K562 (cell line): Measurements from ENCODE around the gene TSPYL4. TPM values are rescaled to one million over a fixed set of nuclear protein-coding genes. Genes with fewer than 3 reads are reported as not detected.

Source experiments
- ATF3 ChIP-seq, 2 experiments: fragments of 450-650 bp in 1 of 2; sonication (generic) in 1 of 2; formaldehyde crosslinking in 1 of 2; IDR thresholded peaks in 1 of 2; conservative IDR thresholded peaks in 1 of 2; 2 replicates each; pipeline versions ENCODE4 v1.6.1 to v1.8.1; 2016 to 2023; ENCODE audit warnings: mild to moderate bottlenecking in 2 of 2, moderate library complexity in 2 of 2, inconsistent platforms in 1 of 2, missing genetic modification reagents in 1 of 2
- CREM ChIP-seq: IDR thresholded peaks from 2 replicates; pipeline ENCODE4 v1.6.1; 2014; ENCODE audit warnings: antibody characterized with exemption, low read depth
- DPF2 ChIP-seq: fragments of 450-650 bp; IDR thresholded peaks from 2 replicates; pipeline ENCODE4 v1.6.1; 2016
- ELK1 ChIP-seq: sonication (generic); formaldehyde crosslinking; IDR thresholded peaks from 2 replicates; pipeline ENCODE4 v1.8.1; 2022; ENCODE audit warnings: missing genetic modification reagents
- ETV5 ChIP-seq: sonication (generic); formaldehyde crosslinking; IDR thresholded peaks from 2 replicates; pipeline ENCODE4 v1.4.0; 2020; ENCODE audit warnings: low read depth, mild to moderate bottlenecking, missing genetic modification reagents
- JUN ChIP-seq, 2 experiments: sonication (generic) in 1 of 2; formaldehyde crosslinking in 1 of 2; IDR thresholded peaks; 2 replicates each; pipeline versions ENCODE4 v1.6.1 to v1.8.0; 2012 to 2022; ENCODE audit warnings: borderline replicate concordance in 2 of 2, mild to moderate bottlenecking in 2 of 2, improper control_type of control experiment in 1 of 2, low read depth in 1 of 2, low read length in 1 of 2, missing genetic modification reagents in 1 of 2
- JUND ChIP-seq, 2 experiments: IDR thresholded peaks; 2 replicates in 1 of 2; 3 replicates in 1 of 2; pipeline ENCODE4 v1.6.1; 2011; ENCODE audit warnings: borderline replicate concordance in 2 of 2, low read depth in 2 of 2, low read length in 2 of 2, improper control_type of control experiment in 1 of 2, missing biosample characterization in 1 of 2, missing genetic modification characterization in 1 of 2, missing genetic modification reagents in 1 of 2
- MEF2A ChIP-seq: IDR thresholded peaks from 2 replicates; pipeline ENCODE4 v1.6.1; 2011; ENCODE audit warnings: low read depth, mild to moderate bottlenecking, low read length, moderate library complexity; ENCODE audit not compliant: control insufficient read depth
- MEF2D ChIP-seq: conservative IDR thresholded peaks from 2 replicates; pipeline ENCODE4 v1.6.1; 2016; ENCODE audit warnings: low read depth, missing genetic modification characterization, missing compliant biosample characterization
- RFX5 ChIP-seq: IDR thresholded peaks from 2 replicates; pipeline ENCODE4 v1.6.1; 2011; ENCODE audit warnings: low read depth, mild to moderate bottlenecking, improper control_type of control experiment, low read length
- SMARCA4 ChIP-seq: fragments of 450-650 bp; IDR thresholded peaks from 2 replicates; pipeline ENCODE4 v1.6.1; 2016
- THRAP3 ChIP-seq: fragments of 450-650 bp; IDR thresholded peaks from 2 replicates; pipeline ENCODE4 v1.6.1; 2016; ENCODE audit warnings: mild to moderate bottlenecking, inconsistent platforms, borderline replicate concordance
- TSC22D4 ChIP-seq: fragments of 450-650 bp; IDR thresholded peaks from 2 replicates; pipeline ENCODE4 v1.6.1; 2016; ENCODE audit warnings: missing genetic modification characterization, missing biosample characterization, control low read depth
- ZBTB40 ChIP-seq, 2 experiments: fragments of 450-650 bp in 1 of 2; sonication (generic) in 1 of 2; formaldehyde crosslinking in 1 of 2; IDR thresholded peaks; 2 replicates each; pipeline versions ENCODE4 v1.7.1 to v1.9.0; 2016 to 2022; ENCODE audit warnings: inconsistent platforms in 1 of 2, mild to moderate bottlenecking in 1 of 2, missing genetic modification reagents in 1 of 2
- ZNF57 ChIP-seq: fragments of 450-650 bp; formaldehyde crosslinking; IDR thresholded peaks from 2 replicates; pipeline ENCODE4 v1.4.0; 2020; ENCODE audit warnings: mild to moderate bottlenecking, moderate library complexity
- ZNF707 ChIP-seq: fragments of 250-450 bp; sonication (Bioruptor Pico); conservative IDR thresholded peaks from 2 replicates; pipeline ENCODE4 v1.8.0; 2022; ENCODE audit warnings: inconsistent platforms, mild to moderate bottlenecking, moderate library complexity
- polyA plus RNA-seq, 8 experiments: library from polyadenylated mRNA; depleted of rRNA in 4 of 8; stranded (reverse) in 5 of 8; unstranded in 3 of 8; fragments of >200 nt; fragmentation: Nextera tagmentation in 2 of 8; fragmentation: Illumina TruSeq in 1 of 8; extraction: Ambion mirVana in 2 of 8; extraction: Trizol in 1 of 8; gene quantifications; 2 replicates each; pipeline versions ENCODE4 v1.2.1 to v1.2.3, GENCODE V29; 2011 to 2014; ENCODE audit warnings: inconsistent platforms in 1 of 8, missing spikeins in 1 of 8
- total RNA-seq, 7 experiments: library from RNA; depleted of rRNA in 6 of 7; stranded (reverse); fragments of >200 nt in 6 of 7; fragmentation: Illumina TruSeq in 2 of 7; extraction: Trizol in 2 of 7; gene quantifications; 2 replicates each; pipeline versions ENCODE4 v1.2.1 to v1.2.3, GENCODE V29; 2011 to 2021; ENCODE audit warnings: low replicate concordance in 1 of 7

TSPYL4 gene
- total and polyA plus RNA-seq, 9 of the 15 experiments (the other 6 are each of a cell fraction or from before 2014, with no cell fraction given): 0.69 to 18.0 (median 9.1) TPM

- TF ChIP-seq ZBTB40 (IDR thresholded peaks at IDR 0.05) (peak; percentile 79), ZBTB40 (CRISPR knock-in tag; IDR thresholded peaks at IDR 0.05) (no peak), JUN (IDR thresholded peaks at IDR 0.05; ENCODE audit: borderline replicate concordance, low read depth, low read length) (0 out of 2 replicates have a peak, but pooled peaks have one; percentile 21), JUN (CRISPR knock-in tag; IDR thresholded peaks at IDR 0.05; ENCODE audit: borderline replicate concordance) (no peak), DPF2 (peak; percentile 59; the same call in 1 of the 2 replicates), ETV5 (CRISPR knock-in tag) (no peak), JUND (IDR thresholded peaks at IDR 0.05; ENCODE audit: borderline replicate concordance, low read depth, low read length) (peak; percentile 82), JUND (tag; IDR thresholded peaks at IDR 0.05; ENCODE audit: borderline replicate concordance, low read depth, low read length) (peak; percentile 68; the same call in 1 of the 3 replicates), CREM (peak; percentile 65), SMARCA4 (peak; percentile 54; the same call in 1 of the 2 replicates), ZNF57 (CRISPR knock-in tag) (no peak), RFX5 (no peak), TSC22D4 (no peak), MEF2D (tag) (peak; percentile 83), ATF3 (IDR thresholded peaks at IDR 0.05) (peak; percentile 28; the same call in 1 of the 2 replicates), ATF3 (CRISPR knock-in tag; conservative IDR thresholded peaks at IDR 0.05) (no peak), ZNF707 (CRISPR knock-in tag) (no peak), MEF2A (peak; percentile 88), THRAP3 (no peak), ELK1 (CRISPR knock-in tag) (no peak)
Measured at GRCh38 chr6:116246089-116246488, 7.8 kb downstream of the TSPYL4 start (continued).
